Right atrium auricular region (tissue), 2 donors: ENCODE data around the gene SSR1. TPM values are rescaled to one million over a fixed set of nuclear protein-coding genes. Genes with fewer than 3 reads are reported as not detected.
A peak's percentile ranks its signal among the peaks of the same experiment; 100 is the strongest.
"Not testable (repeated sequence)": the region's sequence is repeated elsewhere in the genome, so short reads cannot be mapped to it uniquely, and the experiment has no call there.

ENCODE experiments used
- DNase-seq: peaks from one replicate; pipeline ENCODE4 v3.0.0-alpha.2; 2019; ENCODE audit warnings: low spot score
- H3K27ac ChIP-seq, 2 donors: fragments of 200-600 bp; sonication (generic); 1 replicate in 1 of 2; 2 replicates in 1 of 2; pipeline ENCODE4 v1.5.1; 2016 to 2019
- H3K27me3 ChIP-seq, 2 donors: fragments of 200-600 bp; sonication (generic); one replicate each; pipeline versions ENCODE4 v1.5.1 to v1.6.0; 2017 to 2019
- H3K36me3 ChIP-seq: fragments of 200-600 bp; sonication (generic); one replicate; pipeline ENCODE4 v1.5.1; 2016
- H3K4me1 ChIP-seq, 2 donors: fragments of 200-600 bp; sonication (generic); one replicate each; pipeline versions ENCODE4 v1.5.1 to v1.6.0; 2017 to 2019
- H3K4me3 ChIP-seq, 2 donors: fragments of 200-600 bp; sonication (generic); 1 replicate in 1 of 2; 2 replicates in 1 of 2; pipeline ENCODE4 v1.5.1; 2017 to 2019; ENCODE audit warnings: mild to moderate bottlenecking in 1 of 2, moderate library complexity in 1 of 2
- H3K9me3 ChIP-seq, 2 donors: fragments of 200-600 bp; sonication (generic); one replicate each; pipeline ENCODE4 v1.5.1; 2019
- CTCF ChIP-seq, 2 donors: fragments of 200-600 bp; sonication (generic); IDR thresholded peaks; one replicate each; pipeline ENCODE4 v1.5.1; 2019; ENCODE audit warnings: antibody characterized with exemption in 2 of 2
- total RNA-seq, 2 donors: library from RNA; depleted of rRNA; stranded (reverse); fragments of >200 nt; gene quantifications; one replicate each; pipeline ENCODE4 v1.1.0, GENCODE V29; 2016

SSR1 gene
- total RNA-seq, 2 donors from 2014 or later, result 30.2 to 41.7 TPM

- Histone ChIP-seq H3K4me3 (no peak overlapping the region), H3K36me3 (no peaks in the 10 kb centered on the region), H3K27ac (no peak overlapping the region), H3K4me1 (peaks cover 0 to 14% of the 10 kb centered on the region in 2 donors), H3K27me3 (no peaks in the 10 kb centered on the region), H3K9me3 (no peaks in the 10 kb centered on the region)
- no peak for DNase-seq
- TF ChIP-seq CTCF (IDR thresholded peaks at IDR 0.05), result no peak
These were observed 49.0 kb downstream of the SSR1 start for GRCh38 chr6:7264041-7264440.

GRCh38 chr6:7263519-7263805 lies 49.5 kb downstream of the SSR1 start:
- H3K4me3 ChIP-seq, H3K36me3 ChIP-seq, H3K27me3 ChIP-seq, H3K27ac ChIP-seq, H3K9me3 ChIP-seq, DNase-seq: not testable (repeated sequence)
- peaks cover 0 to 14% of the 10 kb centered on the region in 2 donors for H3K4me1 ChIP-seq

GRCh38 chr6:7262746-7263518 lies 50.1 kb downstream of the SSR1 start:
- H3K36me3 ChIP-seq, result no peaks in the 10 kb centered on the region
- H3K4me3 ChIP-seq, result no peak overlapping the region
- H3K9me3 ChIP-seq, result no peaks in the 10 kb centered on the region
- no peak for DNase-seq
- TF ChIP-seq CTCF (IDR thresholded peaks at IDR 0.05), result no peak
- no peaks in the 10 kb centered on the region for H3K27me3 ChIP-seq
- no peak overlapping the region for H3K27ac ChIP-seq
- H3K4me1 ChIP-seq, result peaks cover 0 to 14% of the 10 kb centered on the region in 2 donors

- TF ChIP-seq CTCF (IDR thresholded peaks at IDR 0.05), result no peak
- peak overlapping the region; percentile 75 to 83 for H3K27ac ChIP-seq
- DNase-seq, result no peak
These were observed 51.0 kb downstream of the SSR1 start for GRCh38 chr6:7261852-7262461.

GRCh38 chr6:7261032-7261841 lies 51.8 kb downstream of the SSR1 start:
- Histone ChIP-seq H3K9me3 (peaks cover 0 to 4% of the 10 kb centered on the region in 2 donors), H3K27me3 (no peaks in the 10 kb centered on the region), H3K4me3 (peak overlapping the region; percentile 60 to 67), H3K27ac (peak overlapping the region; percentile 75 to 83), H3K36me3 (no peaks in the 10 kb centered on the region), H3K4me1 (peaks cover 0 to 14% of the 10 kb centered on the region in 2 donors)
- peak; percentile 91 for DNase-seq
- TF ChIP-seq CTCF (IDR thresholded peaks at IDR 0.05), result no peak

More at GRCh38 chr6:7261852-7262461, 51.0 kb downstream of the SSR1 start:
- H3K4me1 ChIP-seq, result peaks cover 0 to 14% of the 10 kb centered on the region in 2 donors
- no peaks in the 10 kb centered on the region for H3K36me3 ChIP-seq
- no peaks in the 10 kb centered on the region for H3K27me3 ChIP-seq
- H3K4me3 ChIP-seq, result peak overlapping the region; percentile 60 to 67
- no peaks in the 10 kb centered on the region for H3K9me3 ChIP-seq
